Liver (tissue), 9 donors: Measurements from ENCODE around the gene EIF4A2. TPM values are rescaled to one million over a fixed set of nuclear protein-coding genes. Genes with fewer than 3 reads are reported as not detected.

Source experiments
- DNase-seq: peaks from one replicate; pipeline ENCODE4 v3.0.0-alpha.2; 2017; ENCODE audit warnings: low spot score
- H3K27ac ChIP-seq, 2 donors: one replicate each; pipeline ENCODE4 v1.7.0; 2013; ENCODE audit warnings: inconsistent platforms in 2 of 2, low read length in 2 of 2, control low read depth in 1 of 2, low read depth in 1 of 2, mild to moderate bottlenecking in 1 of 2
- H3K27me3 ChIP-seq, 4 donors: one replicate each; pipeline versions ENCODE4 v1.6.1 to v1.7.0; 2013; ENCODE audit warnings: low read length in 3 of 4, inconsistent platforms in 1 of 4, mild to moderate bottlenecking in 1 of 4, moderate library complexity in 1 of 4; ENCODE audit not compliant: control insufficient read depth in 4 of 4, insufficient read depth in 4 of 4
- H3K36me3 ChIP-seq, 4 donors: one replicate each; pipeline versions ENCODE4 v1.6.1 to v1.7.0; 2013; ENCODE audit warnings: low read length in 3 of 4, mild to moderate bottlenecking in 3 of 4, low read depth in 1 of 4, moderate library complexity in 1 of 4; ENCODE audit not compliant: control insufficient read depth in 4 of 4, insufficient read depth in 3 of 4
- H3K4me1 ChIP-seq, 4 donors: one replicate each; pipeline versions ENCODE4 v1.6.1 to v1.7.0; 2013; ENCODE audit warnings: low read length in 3 of 4, mild to moderate bottlenecking in 3 of 4, moderate library complexity in 1 of 4; ENCODE audit not compliant: control insufficient read depth in 4 of 4, insufficient read depth in 4 of 4
- H3K4me3 ChIP-seq, 3 donors: one replicate each; pipeline versions ENCODE4 v1.6.1 to v1.7.0; 2013; ENCODE audit warnings: low read length in 3 of 3, control low read depth in 1 of 3, low read depth in 1 of 3, mild to moderate bottlenecking in 1 of 3
- H3K9ac ChIP-seq, 2 donors: one replicate each; pipeline ENCODE4 v1.7.0; 2013; ENCODE audit warnings: low read length in 2 of 2, mild to moderate bottlenecking in 2 of 2, moderate library complexity in 2 of 2, control low read depth in 1 of 2, low read depth in 1 of 2
- H3K9me3 ChIP-seq, 4 donors: one replicate each; pipeline versions ENCODE4 v1.6.1 to v1.7.0; 2013; ENCODE audit warnings: low read length in 3 of 4; ENCODE audit not compliant: control insufficient read depth in 4 of 4
- EGR1 ChIP-seq, 2 donors: IDR thresholded peaks; 2 replicates each; pipeline ENCODE4 v1.6.1; 2016 to 2018; ENCODE audit warnings: antibody characterized with exemption in 2 of 2, low read depth in 2 of 2
- FOXA1 ChIP-seq: IDR thresholded peaks from 2 replicates; pipeline ENCODE4 v1.6.1; 2016; ENCODE audit warnings: antibody characterized with exemption
- FOXA2 ChIP-seq: IDR thresholded peaks from 2 replicates; pipeline ENCODE4 v1.6.1; 2016; ENCODE audit warnings: antibody characterized with exemption
- HNF4A ChIP-seq, 2 donors: conservative IDR thresholded peaks; 2 replicates each; pipeline ENCODE4 v1.6.1; 2016; ENCODE audit warnings: antibody characterized with exemption in 2 of 2, mild to moderate bottlenecking in 2 of 2
- HNF4G ChIP-seq: IDR thresholded peaks from 2 replicates; pipeline ENCODE4 v1.6.1; 2016; ENCODE audit warnings: antibody characterized with exemption
- JUND ChIP-seq, 2 donors: IDR thresholded peaks; 2 replicates each; pipeline ENCODE4 v1.6.1; 2016; ENCODE audit warnings: antibody characterized with exemption in 2 of 2
- NR2F2 ChIP-seq: IDR thresholded peaks from 2 replicates; pipeline ENCODE4 v1.6.1; 2016; ENCODE audit warnings: antibody characterized with exemption
- RAD21 ChIP-seq, 2 donors: IDR thresholded peaks; 2 replicates each; pipeline ENCODE4 v1.6.1; 2016; ENCODE audit warnings: antibody characterized with exemption in 2 of 2, mild to moderate bottlenecking in 2 of 2
- RXRA ChIP-seq, 2 donors: IDR thresholded peaks; 2 replicates each; pipeline ENCODE4 v1.6.1; 2017 to 2018; ENCODE audit warnings: antibody characterized with exemption in 2 of 2, mild to moderate bottlenecking in 1 of 2
- SP1 ChIP-seq: IDR thresholded peaks from 2 replicates; pipeline ENCODE4 v1.6.1; 2018; ENCODE audit warnings: antibody characterized with exemption, mild to moderate bottlenecking
- TAF1 ChIP-seq: conservative IDR thresholded peaks from 2 replicates; pipeline ENCODE4 v1.6.1; 2016; ENCODE audit warnings: antibody characterized with exemption, mild to moderate bottlenecking
- YY1 ChIP-seq: IDR thresholded peaks from 2 replicates; pipeline ENCODE4 v1.6.1; 2016; ENCODE audit warnings: antibody characterized with exemption, mild to moderate bottlenecking
- WGBS: extraction: QIAGEN DNeasy Blood & Tissue Kit; methylation state at CpG from one replicate; pipeline ENCODE4 v1.1.7; 2013; 5-methylcytosine and 5-hydroxymethylcytosine counted together
- polyA plus RNA-seq, 2 donors: library from polyadenylated mRNA; stranded (reverse) in 1 of 2; unstranded in 1 of 2; fragments of 200-250 nt in 1 of 2; fragments of >200 nt in 1 of 2; fragmentation: Nextera tagmentation in 1 of 2; extraction: Ambion mirVana in 1 of 2; gene quantifications; one replicate each; pipeline versions ENCODE4 v1.2.1 to v1.2.3, GENCODE V29; 2013 to 2015
- total RNA-seq, 2 donors: library from RNA; depleted of rRNA; stranded (reverse); fragments of >200 nt; gene quantifications; one replicate each; pipeline ENCODE4 v1.2.3, GENCODE V29; 2014
- TF ChIP-seq, protein P1 (sequence below): IDR thresholded peaks from 2 replicates; pipeline ENCODE4 v1.6.1; 2016; ENCODE audit warnings: antibody characterized with exemption
- TF ChIP-seq, protein P2 (sequence below): IDR thresholded peaks from 2 replicates; pipeline ENCODE4 v1.6.1; 2016; ENCODE audit warnings: antibody characterized with exemption
- TF ChIP-seq, protein P3 (sequence below): fragments of 150-350 bp; IDR thresholded peaks from 2 replicates; pipeline ENCODE4 v1.5.1; 2017; ENCODE audit warnings: improper control_type of control experiment, low read depth, low read length; ENCODE audit not compliant: missing input control
- donor health status: healthy.
- donor health status: healthy.
- donor health status: healthy.
- donor health status: healthy.
- donor health status: healthy.

The EIF4A2 gene
- total and polyA plus RNA-seq, 4 donors, result 81.4 to 373 (median 172) TPM

DNA sequence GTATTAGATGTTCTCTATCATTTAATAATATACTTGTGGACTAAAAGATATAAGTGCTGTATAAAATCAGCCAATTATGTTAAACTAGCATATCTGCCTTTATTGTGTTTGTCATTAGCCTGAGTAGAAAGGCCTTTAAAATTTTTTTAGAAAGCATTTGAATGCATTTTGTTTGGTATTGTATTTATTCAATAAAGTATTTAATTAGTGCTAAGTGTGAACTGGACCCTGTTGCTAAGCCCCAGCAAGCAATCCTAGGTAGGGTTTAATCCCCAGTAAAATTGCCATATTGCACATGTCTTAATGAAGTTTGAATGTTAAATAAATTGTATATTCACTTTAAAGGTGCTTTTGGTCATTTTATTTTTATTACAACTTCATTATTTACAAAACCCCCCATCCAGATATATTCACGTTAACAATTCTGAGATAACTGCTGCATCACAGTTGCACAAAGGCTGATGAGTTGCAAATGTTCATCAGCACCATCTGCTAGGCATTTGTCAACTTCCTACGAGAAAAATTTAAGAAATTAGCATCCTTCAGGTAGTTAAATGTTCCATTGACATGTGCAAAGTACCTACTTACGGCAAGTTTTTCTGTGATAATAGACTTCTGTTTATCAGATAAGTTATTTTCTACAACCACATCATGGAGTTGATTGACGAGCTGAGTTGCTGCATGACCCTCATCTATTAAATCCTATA lies 6.3 kb downstream of the EIF4A2 start:
- TF ChIP-seq HNF4G (no peak), EGR1 (IDR thresholded peaks at IDR 0.05; ENCODE audit: low read depth in 2 of 2) (no peak), HNF4A (conservative IDR thresholded peaks at IDR 0.05) (no peak), YY1 (no peak), FOXA1 (no peak), FOXA2 (no peak), RXRA (IDR thresholded peaks at IDR 0.05) (no peak), RAD21 (IDR thresholded peaks at IDR 0.05) (no peak), JUND (IDR thresholded peaks at IDR 0.05) (no peak), SP1 (no peak)
- TF ChIP-seq, protein P1, sequence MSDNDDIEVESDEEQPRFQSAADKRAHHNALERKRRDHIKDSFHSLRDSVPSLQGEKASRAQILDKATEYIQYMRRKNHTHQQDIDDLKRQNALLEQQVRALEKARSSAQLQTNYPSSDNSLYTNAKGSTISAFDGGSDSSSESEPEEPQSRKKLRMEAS, result no peak
- TF ChIP-seq, protein P2, sequence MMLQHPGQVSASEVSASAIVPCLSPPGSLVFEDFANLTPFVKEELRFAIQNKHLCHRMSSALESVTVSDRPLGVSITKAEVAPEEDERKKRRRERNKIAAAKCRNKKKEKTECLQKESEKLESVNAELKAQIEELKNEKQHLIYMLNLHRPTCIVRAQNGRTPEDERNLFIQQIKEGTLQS, result no peak
- H3K36me3 ChIP-seq, result peaks cover 13 to 51% (median 48%) of the 10 kb centered on the region in 4 donors
- WGBS, result 70% methylated on average over 4 of the region's 4 CpGs
- H3K4me1 ChIP-seq, result peaks cover 8 to 27% (median 23%) of the 10 kb centered on the region in 4 donors
- no peak overlapping the region for H3K27ac ChIP-seq
- H3K4me3 ChIP-seq, result no peak overlapping the region
- no peak for DNase-seq
- no peaks in the 10 kb centered on the region for H3K9me3 ChIP-seq
- H3K27me3 ChIP-seq, result no peaks in the 10 kb centered on the region
- H3K9ac ChIP-seq, result no peak overlapping the region

DNA sequence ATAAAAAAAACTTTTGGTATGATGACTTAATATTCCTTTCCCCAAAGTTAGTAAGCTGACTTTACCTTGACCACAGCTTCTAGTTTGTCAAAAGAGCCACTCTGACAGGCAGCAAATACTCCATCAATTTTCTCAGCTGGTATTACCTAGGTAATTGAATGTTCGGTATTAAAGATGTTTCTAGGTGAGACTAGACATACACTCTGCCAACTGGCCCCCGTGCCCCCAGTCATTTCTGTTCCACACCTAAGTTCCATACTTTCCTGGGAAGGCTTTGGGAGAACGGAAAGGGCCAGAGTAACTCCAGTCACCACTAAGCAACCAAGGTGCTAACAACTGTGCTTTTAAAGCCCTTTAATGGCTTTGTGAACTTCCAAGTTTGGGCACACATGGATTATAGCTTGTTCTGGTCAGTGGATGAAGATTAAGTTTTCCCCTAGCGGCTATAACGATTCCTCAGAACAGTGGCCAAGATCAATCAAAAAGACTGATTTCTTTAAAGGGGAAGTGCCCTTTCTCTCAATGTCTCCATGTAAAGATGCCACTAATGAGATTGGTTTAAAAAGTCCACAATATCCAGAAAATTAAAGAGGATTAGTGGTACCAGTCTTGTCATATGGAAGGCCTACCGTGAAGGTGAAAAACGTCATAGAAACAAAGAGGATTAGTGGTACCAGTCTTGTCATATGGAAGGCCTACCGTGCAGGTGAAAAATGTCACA lies 7.0 kb downstream of the EIF4A2 start:
- Histone ChIP-seq H3K27ac (peak overlapping the region in 1 of 2 donors; percentile 27), H3K4me1 (peaks cover 8 to 20% (median 16%) of the 10 kb centered on the region in 4 donors), H3K36me3 (peaks cover 12 to 45% (median 43%) of the 10 kb centered on the region in 4 donors)

More for the DNA sequence above, 7.0 kb downstream of the EIF4A2 start:
- whole genome bisulfite sequencing, result 72% methylated on average over 8 of the region's 8 CpGs
- H3K4me3 ChIP-seq, result no peak overlapping the region
- H3K9me3 ChIP-seq, result no peaks in the 10 kb centered on the region
- TF ChIP-seq NR2F2 (no peak), YY1 (no peak), SP1 (no peak), TAF1 (no peak), RXRA (IDR thresholded peaks at IDR 0.05) (no peak), EGR1 (IDR thresholded peaks at IDR 0.05; ENCODE audit: low read depth in 2 of 2) (peak in 1 of 2 donors; percentile 14), RAD21 (IDR thresholded peaks at IDR 0.05) (peak in 1 of 2 donors; percentile 8), FOXA1 (no peak), HNF4A (conservative IDR thresholded peaks at IDR 0.05) (no peak), JUND (IDR thresholded peaks at IDR 0.05) (no peak)
- TF ChIP-seq, protein P3, sequence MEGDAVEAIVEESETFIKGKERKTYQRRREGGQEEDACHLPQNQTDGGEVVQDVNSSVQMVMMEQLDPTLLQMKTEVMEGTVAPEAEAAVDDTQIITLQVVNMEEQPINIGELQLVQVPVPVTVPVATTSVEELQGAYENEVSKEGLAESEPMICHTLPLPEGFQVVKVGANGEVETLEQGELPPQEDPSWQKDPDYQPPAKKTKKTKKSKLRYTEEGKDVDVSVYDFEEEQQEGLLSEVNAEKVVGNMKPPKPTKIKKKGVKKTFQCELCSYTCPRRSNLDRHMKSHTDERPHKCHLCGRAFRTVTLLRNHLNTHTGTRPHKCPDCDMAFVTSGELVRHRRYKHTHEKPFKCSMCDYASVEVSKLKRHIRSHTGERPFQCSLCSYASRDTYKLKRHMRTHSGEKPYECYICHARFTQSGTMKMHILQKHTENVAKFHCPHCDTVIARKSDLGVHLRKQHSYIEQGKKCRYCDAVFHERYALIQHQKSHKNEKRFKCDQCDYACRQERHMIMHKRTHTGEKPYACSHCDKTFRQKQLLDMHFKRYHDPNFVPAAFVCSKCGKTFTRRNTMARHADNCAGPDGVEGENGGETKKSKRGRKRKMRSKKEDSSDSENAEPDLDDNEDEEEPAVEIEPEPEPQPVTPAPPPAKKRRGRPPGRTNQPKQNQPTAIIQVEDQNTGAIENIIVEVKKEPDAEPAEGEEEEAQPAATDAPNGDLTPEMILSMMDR, result peak; percentile 9
- H3K27me3 ChIP-seq, result no peaks in the 10 kb centered on the region
- no peak for DNase-seq
- no peak overlapping the region for H3K9ac ChIP-seq
